Small intestine (tissue), 7 donors: ENCODE measurements around the gene PRPF19. TPM values are rescaled to one million over a fixed set of nuclear protein-coding genes. Genes with fewer than 3 reads are reported as not detected.

Experiments used
- DNase-seq, 2 donors: peaks; one replicate each; pipeline versions ENCODE4 v3.0.0 to v3.0.0-alpha.2; 2013
- FAIRE-seq: peaks from 2 replicates; lab custom pipeline; 2012; peaks lifted over from hg19 to GRCh38; lab: Jason Lieb, UNC
- H3K27ac ChIP-seq, 3 donors: one replicate each; pipeline ENCODE4 v1.5.1; 2013; ENCODE audit warnings: low read length in 2 of 3, mild to moderate bottlenecking in 2 of 3, control low read depth in 1 of 3, inconsistent platforms in 1 of 3, low read depth in 1 of 3, moderate library complexity in 1 of 3
- H3K27me3 ChIP-seq, 3 donors: one replicate each; pipeline ENCODE4 v1.6.1; 2013; ENCODE audit warnings: low read length in 3 of 3, inconsistent platforms in 1 of 3; ENCODE audit not compliant: control insufficient read depth in 3 of 3, insufficient read depth in 3 of 3
- H3K36me3 ChIP-seq, 3 donors: one replicate each; pipeline ENCODE4 v1.6.1; 2013; ENCODE audit warnings: low read length in 3 of 3, inconsistent platforms in 1 of 3, low read depth in 1 of 3, mild to moderate bottlenecking in 1 of 3, moderate library complexity in 1 of 3; ENCODE audit not compliant: control insufficient read depth in 3 of 3, insufficient read depth in 2 of 3
- H3K4me1 ChIP-seq, 3 donors: one replicate each; pipeline ENCODE4 v1.6.1; 2013; ENCODE audit warnings: low read length in 2 of 3, inconsistent platforms in 1 of 3, low read depth in 1 of 3, mild to moderate bottlenecking in 1 of 3, moderate library complexity in 1 of 3; ENCODE audit not compliant: control insufficient read depth in 3 of 3, insufficient read depth in 2 of 3
- H3K4me3 ChIP-seq, 3 donors: one replicate each; pipeline ENCODE4 v1.5.1; 2013; ENCODE audit warnings: low read length in 3 of 3, control low read depth in 1 of 3, inconsistent platforms in 1 of 3, low read depth in 1 of 3, mild to moderate bottlenecking in 1 of 3, moderate library complexity in 1 of 3
- H3K9me3 ChIP-seq, 2 donors: one replicate each; pipeline ENCODE4 v1.6.1; 2013; ENCODE audit warnings: low read depth in 1 of 2, low read length in 1 of 2; ENCODE audit not compliant: control insufficient read depth in 2 of 2, insufficient read depth in 1 of 2
- WGBS, 3 donors: extraction: QIAGEN DNeasy Blood & Tissue Kit; methylation state at CpG; one replicate each; pipeline ENCODE4 v1.1.7; 2013; 5-methylcytosine and 5-hydroxymethylcytosine counted together
- polyA plus RNA-seq, 4 donors: library from polyadenylated mRNA; stranded (reverse) in 3 of 4; unstranded in 1 of 4; fragments of 200-250 nt in 3 of 4; fragments of 120-200 nt in 1 of 4; gene quantifications; one replicate each; pipeline versions ENCODE4 v1.2.1 to v1.2.3, GENCODE V29; 2013
- donor health status: healthy with polysubstance abuse.
- donor health status: control.
- donor health status: control.
- donor health status: Bipolar disorder and iron deficiency.
- donor health status: healthy.

Gene PRPF19
- polyA plus RNA-seq, 4 donors: 47.9 to 103 (median 80.7) TPM

GRCh38 chr11:60950933-60951605, 44.7 kb upstream of the PRPF19 start:
- Histone ChIP-seq H3K9me3 (no peaks in the 10 kb centered on the region), H3K36me3 (peaks cover 0 to 6% (median 0%) of the 10 kb centered on the region in 3 donors), H3K27ac (no peak overlapping the region), H3K4me1 (peaks cover 0 to 7% (median 3%) of the 10 kb centered on the region in 3 donors), H3K4me3 (peak overlapping the region; percentile 30 to 50 (median 31)), H3K27me3 (peaks cover 0 to 11% (median 0%) of the 10 kb centered on the region in 3 donors)
- no peak for FAIRE-seq
- DNase-seq: peak; percentile 32 to 62
- 10 to 19% (median 18%) methylated on average over 59 to 86 of the region's 86 CpGs for WGBS, 3 donors

DNA sequence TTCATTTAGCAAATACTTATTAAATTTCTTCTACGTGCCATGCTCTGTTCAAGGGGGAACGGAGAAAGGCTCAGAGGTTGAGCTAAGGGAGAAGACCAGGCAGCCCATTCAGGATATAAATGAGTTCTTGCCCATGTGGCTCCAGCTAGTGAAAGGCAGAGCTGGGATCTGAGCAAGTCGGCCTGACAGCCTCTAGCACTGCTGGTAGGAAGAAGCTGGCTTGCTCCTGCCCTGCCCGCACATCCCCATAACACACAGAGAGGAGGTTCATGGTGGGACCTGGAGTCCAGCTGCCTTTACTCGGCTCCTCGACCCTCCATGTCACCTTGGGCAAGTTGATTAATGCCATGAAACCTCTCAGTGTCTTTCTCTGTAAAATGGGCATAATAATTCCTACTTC, 43.6 kb upstream of the PRPF19 start:
- peaks cover 0 to 12% (median 0%) of the 10 kb centered on the region in 3 donors for H3K27me3 ChIP-seq
- 77 to 86% (median 82%) methylated on average over 6 of the region's 6 CpGs for WGBS, 3 donors
- no peaks in the 10 kb centered on the region for H3K9me3 ChIP-seq
- H3K27ac ChIP-seq: no peak overlapping the region
- H3K4me3 ChIP-seq: no peak overlapping the region
- peaks cover 0 to 6% (median 0%) of the 10 kb centered on the region in 3 donors for H3K36me3 ChIP-seq
- H3K4me1 ChIP-seq: peaks cover 0 to 7% (median 3%) of the 10 kb centered on the region in 3 donors
- no peak for FAIRE-seq
- DNase-seq: no peak

- FAIRE-seq (no peak), DNase-seq (no peak)
- H3K27ac ChIP-seq: no peak overlapping the region
- H3K4me1 ChIP-seq: peaks cover 0 to 7% (median 3%) of the 10 kb centered on the region in 3 donors
- no peak overlapping the region for H3K4me3 ChIP-seq
- peaks cover 0 to 15% (median 0%) of the 10 kb centered on the region in 3 donors for H3K36me3 ChIP-seq
- 82 to 92% (median 87%) methylated on average over 5 of the region's 5 CpGs for WGBS, 3 donors
- H3K27me3 ChIP-seq: peaks cover 0 to 14% (median 0%) of the 10 kb centered on the region in 3 donors
- no peaks in the 10 kb centered on the region for H3K9me3 ChIP-seq
Measured at GRCh38 chr11:60948250-60948649, 41.9 kb upstream of the PRPF19 start.

GRCh38 chr11:60947700-60948099, 41.3 kb upstream of the PRPF19 start:
- H3K9me3 ChIP-seq: no peaks in the 10 kb centered on the region
- no peak for DNase-seq
- peaks cover 0 to 7% (median 2%) of the 10 kb centered on the region in 3 donors for H3K4me1 ChIP-seq
- H3K36me3 ChIP-seq: peaks cover 0 to 17% (median 0%) of the 10 kb centered on the region in 3 donors
- peaks cover 0 to 14% (median 0%) of the 10 kb centered on the region in 3 donors for H3K27me3 ChIP-seq
- no peak overlapping the region for H3K4me3 ChIP-seq
- FAIRE-seq: no peak
- 53 to 65% (median 54%) methylated on average over 2 of the region's 2 CpGs for WGBS, 3 donors
- no peak overlapping the region for H3K27ac ChIP-seq

- H3K27ac ChIP-seq: no peak overlapping the region
- H3K27me3 ChIP-seq: peaks cover 0 to 14% (median 0%) of the 10 kb centered on the region in 3 donors
- H3K4me1 ChIP-seq: peaks cover 0 to 3% (median 0%) of the 10 kb centered on the region in 3 donors
- no peak overlapping the region for H3K4me3 ChIP-seq
- 87 to 90% (median 89%) methylated on average over 11 to 15 of the region's 15 CpGs for WGBS, 3 donors
- no peaks in the 10 kb centered on the region for H3K9me3 ChIP-seq
- FAIRE-seq (no peak), DNase-seq (no peak)
- peaks cover 0 to 22% (median 0%) of the 10 kb centered on the region in 3 donors for H3K36me3 ChIP-seq
Measured at GRCh38 chr11:60946601-60947264, 40.3 kb upstream of the PRPF19 start.

GRCh38 chr11:60945295-60945667, 38.9 kb upstream of the PRPF19 start:
- Histone ChIP-seq H3K27me3 (peaks cover 0 to 7% (median 0%) of the 10 kb centered on the region in 3 donors), H3K36me3 (peaks cover 0 to 25% (median 0%) of the 10 kb centered on the region in 3 donors), H3K27ac (no peak overlapping the region), H3K4me3 (no peak overlapping the region), H3K4me1 (peaks cover 0 to 1% (median 0%) of the 10 kb centered on the region in 3 donors), H3K9me3 (no peaks in the 10 kb centered on the region)
- FAIRE-seq (no peak), DNase-seq (no peak)
- WGBS, 3 donors: 89 to 96% (median 91%) methylated on average over 5 of the region's 5 CpGs

GRCh38 chr11:60944490-60945294, 38.3 kb upstream of the PRPF19 start:
- peaks cover 0 to 6% (median 0%) of the 10 kb centered on the region in 3 donors for H3K4me1 ChIP-seq
- DNase-seq (no peak), FAIRE-seq (no peak)
- H3K4me3 ChIP-seq: no peak overlapping the region
- no peak overlapping the region for H3K27ac ChIP-seq
- H3K27me3 ChIP-seq: peaks cover 0 to 3% (median 0%) of the 10 kb centered on the region in 3 donors
- 82 to 91% (median 84%) methylated on average over 11 of the region's 11 CpGs for WGBS, 3 donors
- no peaks in the 10 kb centered on the region for H3K9me3 ChIP-seq
- H3K36me3 ChIP-seq: peaks cover 0 to 25% (median 0%) of the 10 kb centered on the region in 3 donors
